Neuronal stem cell (in vitro differentiated cells): ENCODE data around the gene ACADS.

Source experiments
- DNase-seq: peaks from one replicate; pipeline ENCODE4 v3.0.0-alpha.2; 2013; ENCODE audit warnings: low spot score
- H2AFZ ChIP-seq: one replicate; pipeline ENCODE4 v1.6.1; 2013; ENCODE audit warnings: mild to moderate bottlenecking, low read length, inconsistent platforms
- H2AK5ac ChIP-seq: 2 replicates; pipeline ENCODE4 v1.6.1; 2013; ENCODE audit warnings: low read depth, mild to moderate bottlenecking, inconsistent platforms, low read length, moderate library complexity, mixed read lengths
- H2BK120ac ChIP-seq: 2 replicates; pipeline ENCODE4 v1.6.1; 2013; ENCODE audit warnings: low read depth, mild to moderate bottlenecking, inconsistent platforms, low read length, moderate library complexity, mixed read lengths
- H2BK12ac ChIP-seq: one replicate; pipeline ENCODE4 v1.6.1; 2013; ENCODE audit warnings: low read length, inconsistent platforms
- H2BK15ac ChIP-seq: 2 replicates; pipeline ENCODE4 v1.6.1; 2013; ENCODE audit warnings: mild to moderate bottlenecking, low read length, inconsistent platforms, mixed read lengths
- H2BK5ac ChIP-seq: one replicate; pipeline ENCODE4 v1.6.1; 2013; ENCODE audit warnings: inconsistent platforms, mild to moderate bottlenecking, low read length, moderate library complexity
- H3K14ac ChIP-seq: one replicate; pipeline ENCODE4 v1.6.1; 2013; ENCODE audit warnings: low read length, inconsistent platforms
- H3K18ac ChIP-seq: 2 replicates; pipeline ENCODE4 v1.6.1; 2013; ENCODE audit warnings: low read length, inconsistent platforms
- H3K23ac ChIP-seq: 2 replicates; pipeline ENCODE4 v1.6.1; 2013; ENCODE audit warnings: low read depth, mild to moderate bottlenecking, mixed read lengths, low read length, inconsistent platforms; ENCODE audit not compliant: poor library complexity
- H3K27ac ChIP-seq: replicated peaks from 3 replicates; pipeline ENCODE4 v1.5.1; 2013; ENCODE audit warnings: low read length, inconsistent platforms
- H3K27me3 ChIP-seq, 3 experiments: 2 replicates each; pipeline ENCODE4 v1.6.1; 2013; ENCODE audit warnings: low read length in 3 of 3, mild to moderate bottlenecking in 2 of 3, inconsistent platforms in 1 of 3, low read depth in 1 of 3, mixed read lengths in 1 of 3, moderate library complexity in 1 of 3; ENCODE audit not compliant: control insufficient read depth in 3 of 3, insufficient read depth in 3 of 3
- H3K36me3 ChIP-seq, 2 donors: replicated peaks in 1 of 2; 2 replicates each; pipeline ENCODE4 v1.6.1; 2013; ENCODE audit warnings: low read length in 2 of 2; ENCODE audit not compliant: control insufficient read depth in 2 of 2, insufficient read depth in 2 of 2
- H3K4ac ChIP-seq: 2 replicates; pipeline ENCODE4 v1.6.1; 2013; ENCODE audit warnings: inconsistent platforms, mild to moderate bottlenecking, low read length, moderate library complexity
- H3K4me1 ChIP-seq, 2 donors: 1 replicate in 1 of 2; 2 replicates in 1 of 2; pipeline ENCODE4 v1.6.1; 2013; ENCODE audit warnings: low read length in 2 of 2, low read depth in 1 of 2; ENCODE audit not compliant: control insufficient read depth in 2 of 2, insufficient read depth in 1 of 2
- H3K4me2 ChIP-seq: one replicate; pipeline ENCODE4 v1.6.1; 2013; ENCODE audit warnings: mild to moderate bottlenecking, low read length, inconsistent platforms; ENCODE audit not compliant: insufficient read depth, poor library complexity, severe bottlenecking
- H3K4me3 ChIP-seq, 2 donors: 2 replicates each; pipeline ENCODE4 v1.5.1; 2013; ENCODE audit warnings: low read length in 2 of 2, mild to moderate bottlenecking in 2 of 2, inconsistent platforms in 1 of 2, moderate library complexity in 1 of 2
- H3K79me1 ChIP-seq: one replicate; pipeline ENCODE4 v1.6.1; 2013; ENCODE audit warnings: low read depth, mild to moderate bottlenecking, inconsistent platforms, low read length, moderate library complexity
- H3K9ac ChIP-seq: one replicate; pipeline ENCODE4 v1.6.1; 2013; ENCODE audit warnings: mild to moderate bottlenecking, low read depth, low read length, inconsistent platforms; ENCODE audit not compliant: poor library complexity
- H3K9me3 ChIP-seq, 2 donors: replicated peaks in 1 of 2; 2 replicates each; pipeline versions ENCODE3 to v1.6.1; 2013; ENCODE audit warnings: low read length in 2 of 2, mild to moderate bottlenecking in 2 of 2, inconsistent platforms in 1 of 2, low read depth in 1 of 2, mixed read lengths in 1 of 2, moderate library complexity in 1 of 2; ENCODE audit not compliant: control insufficient read depth in 2 of 2, insufficient read depth in 1 of 2
- H4K8ac ChIP-seq: one replicate; pipeline ENCODE4 v1.6.1; 2013; ENCODE audit warnings: low read depth, mild to moderate bottlenecking, inconsistent platforms, low read length, moderate library complexity
- H4K91ac ChIP-seq: one replicate; pipeline ENCODE4 v1.6.1; 2013; ENCODE audit warnings: low read length, low read depth, mild to moderate bottlenecking, inconsistent platforms; ENCODE audit not compliant: poor library complexity
- WGBS, 2 donors: extraction: QIAGEN DNeasy Blood & Tissue Kit; methylation state at CpG; one replicate each; pipeline ENCODE4 v1.1.7; 2013; ENCODE audit warnings: missing lambda C conversion rate in 2 of 2, mixed read lengths in 1 of 2; ENCODE audit not compliant: insufficient read length in 2 of 2, insufficient replicate concordance in 1 of 2; ENCODE audit errors: extremely low coverage in 2 of 2; 5-methylcytosine and 5-hydroxymethylcytosine counted together

Gene ACADS

DNA sequence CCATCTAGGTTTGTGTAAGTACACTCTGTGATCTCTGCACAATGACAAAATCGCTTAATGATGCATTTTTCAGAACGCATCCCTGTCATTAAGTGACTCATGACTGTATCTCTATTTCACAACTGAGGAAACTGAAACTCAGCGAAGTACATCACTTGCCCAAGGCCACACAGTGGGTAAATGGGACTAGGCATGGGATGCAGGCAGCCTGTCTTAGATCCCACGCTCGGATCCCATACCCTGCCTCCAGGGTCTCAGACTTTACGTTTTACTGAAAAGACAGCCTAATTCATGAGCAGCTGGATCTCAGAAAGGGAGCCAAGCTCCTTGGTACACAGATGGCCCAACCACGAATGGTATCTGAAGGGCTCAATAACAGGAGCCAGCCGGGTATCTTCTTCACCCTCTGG lies 41.1 kb upstream of the ACADS start:
- peaks cover 8% of the 10 kb centered on the region for H3K79me1 ChIP-seq
- no peak overlapping the region for H3K4me2 ChIP-seq
- H2BK5ac ChIP-seq, result no peak overlapping the region
- H3K4ac ChIP-seq, result no peak overlapping the region
- H3K14ac ChIP-seq, result no peak overlapping the region
- H3K4me1 ChIP-seq, result peaks cover 13 to 18% of the 10 kb centered on the region in 2 donors
- DNase-seq, result no peak
- WGBS, 2 donors, result no CpG with 5 or more reads among the region's 8 CpGs
- no peak overlapping the region for H3K23ac ChIP-seq
- no peak overlapping the region for H3K4me3 ChIP-seq
- H3K27ac ChIP-seq, result no peak overlapping the region
- H3K27me3 ChIP-seq, result no peaks in the 10 kb centered on the region
- H2AK5ac ChIP-seq, result no peak overlapping the region
- H3K9ac ChIP-seq, result no peak overlapping the region
- H2BK120ac ChIP-seq, result no peak overlapping the region
- no peak overlapping the region for H4K91ac ChIP-seq
- no peaks in the 10 kb centered on the region for H3K36me3 ChIP-seq
- no peak overlapping the region for H2BK12ac ChIP-seq
- no peaks in the 10 kb centered on the region for H3K9me3 ChIP-seq
- no peak overlapping the region for H4K8ac ChIP-seq
- H2AFZ ChIP-seq, result peak overlapping the region; percentile 37
- no peak overlapping the region for H2BK15ac ChIP-seq
- H3K18ac ChIP-seq, result no peak overlapping the region

DNA sequence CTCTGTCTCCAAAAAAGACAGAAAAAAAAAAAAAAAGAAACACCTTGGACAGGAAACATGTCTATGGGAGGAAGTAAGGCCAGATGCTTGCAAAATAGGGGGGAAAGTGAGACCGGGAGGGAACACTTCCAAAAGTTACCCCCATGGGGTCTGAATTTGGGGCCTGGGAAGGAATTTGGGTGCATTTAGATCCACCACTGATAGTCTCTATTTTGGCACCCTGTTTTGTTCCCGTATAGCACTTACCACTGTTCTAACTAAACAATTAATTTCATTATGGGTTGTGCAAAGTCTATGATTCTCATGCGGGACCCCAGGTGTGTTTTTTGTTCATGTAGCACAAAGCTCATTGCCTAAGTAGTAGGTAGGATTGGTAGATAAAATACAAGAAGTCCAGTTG lies 40.1 kb upstream of the ACADS start:
- H3K27me3 ChIP-seq, result no peaks in the 10 kb centered on the region
- peaks cover 8% of the 10 kb centered on the region for H3K79me1 ChIP-seq
- H4K91ac ChIP-seq, result no peak overlapping the region
- no peaks in the 10 kb centered on the region for H3K9me3 ChIP-seq
- no peak overlapping the region for H2BK120ac ChIP-seq
- no peak overlapping the region for H4K8ac ChIP-seq
- no peak overlapping the region for H3K18ac ChIP-seq
- H3K9ac ChIP-seq, result no peak overlapping the region
- DNase-seq, result no peak
- no peak overlapping the region for H2AK5ac ChIP-seq
- no peak overlapping the region for H2BK5ac ChIP-seq
- H3K4me2 ChIP-seq, result no peak overlapping the region
- H3K27ac ChIP-seq, result no peak overlapping the region
- H3K4ac ChIP-seq, result no peak overlapping the region
- no peak overlapping the region for H2BK15ac ChIP-seq
- no CpG with 5 or more reads among the region's 3 CpGs for whole genome bisulfite sequencing, 2 donors
- H3K36me3 ChIP-seq, result peaks cover 0 to 3% of the 10 kb centered on the region in 2 donors
- H3K4me1 ChIP-seq, result peaks cover 16 to 17% of the 10 kb centered on the region in 2 donors
- no peak overlapping the region for H2BK12ac ChIP-seq
- H2AFZ ChIP-seq, result peak overlapping the region; percentile 94
- H3K23ac ChIP-seq, result no peak overlapping the region
- peak overlapping the region in 1 of 2 donors; percentile 89 for H3K4me3 ChIP-seq
- H3K14ac ChIP-seq, result no peak overlapping the region

DNA sequence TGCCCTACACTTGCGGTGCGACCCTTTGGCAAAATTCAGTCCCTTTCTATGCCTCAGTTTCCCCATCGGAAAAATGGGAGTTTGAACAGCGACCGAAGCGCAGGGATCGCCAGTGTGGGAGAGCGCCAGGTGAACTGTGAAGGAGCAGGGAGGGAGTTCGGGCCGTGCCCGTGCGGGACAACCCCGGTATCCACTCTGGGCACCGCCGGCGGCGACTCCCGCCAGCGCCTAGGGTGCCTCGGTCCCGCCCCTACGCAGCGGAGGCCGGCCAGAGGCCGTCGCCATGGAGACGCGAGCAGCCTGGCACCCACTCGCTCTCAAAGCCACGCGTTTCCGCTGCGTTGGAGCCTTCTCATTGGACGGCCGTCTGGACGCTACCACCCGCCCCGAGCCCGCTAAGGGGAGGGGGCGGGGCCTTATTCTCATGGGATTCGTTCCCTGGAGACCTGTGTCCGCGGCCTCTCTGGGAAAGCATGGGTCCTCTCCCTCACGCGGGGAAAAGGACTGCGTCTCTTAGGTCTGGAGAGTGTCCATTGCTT lies 39.4 kb upstream of the ACADS start:
- Histone ChIP-seq H3K4me1 (peaks cover 16 to 23% of the 10 kb centered on the region in 2 donors), H3K14ac (peak overlapping the region; percentile 73), H3K18ac (peak overlapping the region; percentile 98), H3K23ac (peak overlapping the region; percentile 99), H4K91ac (no peak overlapping the region), H3K4ac (peak overlapping the region; percentile 58), H4K8ac (peak overlapping the region; percentile 76), H2AFZ (peak overlapping the region; percentile 94), H3K79me1 (peaks cover 8% of the 10 kb centered on the region), H3K9me3 (no peaks in the 10 kb centered on the region), H2AK5ac (no peak overlapping the region), H3K27ac (peak overlapping the region; percentile 94), H3K4me3 (peak overlapping the region; percentile 81 to 89), H3K27me3 (no peaks in the 10 kb centered on the region), H2BK12ac (peak overlapping the region; percentile 63), H2BK5ac (peak overlapping the region; percentile 91), H3K9ac (peak overlapping the region; percentile 96), H3K4me2 (peak overlapping the region; percentile 90), H2BK120ac (peak overlapping the region; percentile 68), H3K36me3 (peaks cover 0 to 9% of the 10 kb centered on the region in 2 donors), H2BK15ac (peak overlapping the region; percentile 90)
- peak; percentile 97 for DNase-seq
- no CpG with 5 or more reads among the region's 46 CpGs for WGBS, 2 donors

DNA sequence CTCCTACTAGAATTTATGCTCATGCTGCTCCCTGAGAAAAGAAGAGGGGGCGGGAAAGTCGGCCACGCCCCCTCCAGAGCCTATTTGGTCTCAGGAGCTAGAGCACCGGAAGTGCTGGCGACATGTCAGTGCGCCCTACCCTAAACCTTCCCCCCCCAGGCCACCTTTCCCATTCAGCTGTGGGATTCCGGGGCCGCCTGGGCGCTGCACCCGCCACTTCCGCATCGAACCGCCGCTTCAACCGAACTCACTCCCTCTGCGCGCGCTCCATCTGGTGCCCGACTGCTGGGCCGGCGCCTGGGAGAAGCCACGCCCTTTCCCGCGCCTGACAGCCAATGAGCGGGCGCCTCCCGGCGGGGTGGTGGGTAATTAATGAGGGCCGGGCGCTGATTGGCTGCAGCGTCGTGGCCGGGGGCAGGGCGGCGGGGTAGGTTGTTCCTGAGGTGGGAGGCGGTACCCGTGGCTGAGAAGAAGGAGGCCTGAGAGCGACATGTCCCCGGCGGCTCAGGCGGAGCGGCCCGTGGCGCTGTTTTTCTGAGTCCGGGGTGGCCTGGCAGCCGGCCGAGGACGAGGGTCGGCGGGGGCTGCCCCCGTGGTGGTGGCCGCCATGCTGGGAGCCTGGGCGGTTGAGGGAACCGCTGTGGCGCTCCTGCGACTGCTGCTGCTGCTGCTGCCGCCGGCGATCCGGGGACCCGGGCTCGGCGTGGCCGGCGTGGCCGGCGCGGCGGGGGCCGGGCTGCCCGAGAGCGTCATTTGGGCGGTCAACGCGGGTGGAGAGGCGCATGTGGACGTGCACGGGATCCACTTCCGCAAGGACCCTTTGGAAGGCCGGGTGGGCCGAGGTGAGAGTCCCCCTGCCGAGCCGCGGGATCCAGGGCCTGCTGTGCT lies 38.7 kb upstream of the ACADS start, which contains the start of gene MLEC:
MLEC (plus strand) TSS at position 460 of the 888 bp plus-strand sequence; CDS start at position 608, 148 bp downstream.
- Histone ChIP-seq H3K9me3 (no peaks in the 10 kb centered on the region), H3K4me3 (peak within 1 kb of the TSS; percentile 89 to 97), H3K9ac (peak within 1 kb of the TSS; percentile 98), H3K79me1 (peaks cover 8% of the 10 kb centered on the region), H3K18ac (peak within 1 kb of the TSS; percentile 98), H3K36me3 (peaks cover 0 to 9% of the 10 kb centered on the region in 2 donors), H3K23ac (peak within 1 kb of the TSS; percentile 99), H2BK15ac (peak within 1 kb of the TSS; percentile 90), H2BK120ac (peak within 1 kb of the TSS; percentile 93), H3K4me2 (peak within 1 kb of the TSS; percentile 90), H4K8ac (peak within 1 kb of the TSS; percentile 76), H3K14ac (peak within 1 kb of the TSS; percentile 73), H4K91ac (no peak within 1 kb of the TSS), H2AK5ac (peak within 1 kb of the TSS; percentile 8), H2BK12ac (peak within 1 kb of the TSS; percentile 63), H2BK5ac (peak within 1 kb of the TSS; percentile 94), H2AFZ (peak within 1 kb of the TSS; percentile 94), H3K27ac (peak within 1 kb of the TSS; percentile 94), H3K4ac (peak within 1 kb of the TSS; percentile 58), H3K4me1 (peaks cover 16 to 29% of the 10 kb centered on the region in 2 donors), H3K27me3 (no peaks in the 10 kb centered on the region)
- DNase-seq, result peak; percentile 98
- no CpG with 5 or more reads among the region's 84 CpGs for WGBS, 2 donors
